GM06990 (cell line): Measurements from ENCODE around the gene CFHR5.
"Not testable (repeated sequence)": the region's sequence is repeated elsewhere in the genome, so short reads cannot be mapped to it uniquely, and the experiment has no call there.

Experiments used
- DNase-seq: peaks from one replicate; pipeline ENCODE4 v3.0.0-alpha.2; 2011; ENCODE audit not compliant: insufficient read length; ENCODE audit errors: extremely low read depth
- H3K27me3 ChIP-seq: replicated peaks from 2 replicates; pipeline ENCODE4 v1.6.0; 2011; ENCODE audit warnings: low read length; ENCODE audit not compliant: control insufficient read depth, insufficient read depth
- H3K36me3 ChIP-seq: 2 replicates; pipeline ENCODE4 v1.5.1; 2011; ENCODE audit warnings: low read length; ENCODE audit not compliant: control insufficient read depth, insufficient read depth
- H3K4me3 ChIP-seq: replicated peaks from 2 replicates; pipeline ENCODE4 v1.5.1; 2011; ENCODE audit warnings: low read depth, mild to moderate bottlenecking, control low read depth, low read length
- TF ChIP-seq, protein P1 (sequence below): IDR thresholded peaks from 2 replicates; pipeline ENCODE4 v1.5.1; 2011; ENCODE audit warnings: low read length, control low read depth, mild to moderate bottlenecking, inconsistent platforms; ENCODE audit not compliant: insufficient read depth, poor library complexity, severe bottlenecking

Gene CFHR5

GRCh38 chr1:197029749-197030148 lies 52.4 kb downstream of the CFHR5 start:
- TF ChIP-seq, protein P1, sequence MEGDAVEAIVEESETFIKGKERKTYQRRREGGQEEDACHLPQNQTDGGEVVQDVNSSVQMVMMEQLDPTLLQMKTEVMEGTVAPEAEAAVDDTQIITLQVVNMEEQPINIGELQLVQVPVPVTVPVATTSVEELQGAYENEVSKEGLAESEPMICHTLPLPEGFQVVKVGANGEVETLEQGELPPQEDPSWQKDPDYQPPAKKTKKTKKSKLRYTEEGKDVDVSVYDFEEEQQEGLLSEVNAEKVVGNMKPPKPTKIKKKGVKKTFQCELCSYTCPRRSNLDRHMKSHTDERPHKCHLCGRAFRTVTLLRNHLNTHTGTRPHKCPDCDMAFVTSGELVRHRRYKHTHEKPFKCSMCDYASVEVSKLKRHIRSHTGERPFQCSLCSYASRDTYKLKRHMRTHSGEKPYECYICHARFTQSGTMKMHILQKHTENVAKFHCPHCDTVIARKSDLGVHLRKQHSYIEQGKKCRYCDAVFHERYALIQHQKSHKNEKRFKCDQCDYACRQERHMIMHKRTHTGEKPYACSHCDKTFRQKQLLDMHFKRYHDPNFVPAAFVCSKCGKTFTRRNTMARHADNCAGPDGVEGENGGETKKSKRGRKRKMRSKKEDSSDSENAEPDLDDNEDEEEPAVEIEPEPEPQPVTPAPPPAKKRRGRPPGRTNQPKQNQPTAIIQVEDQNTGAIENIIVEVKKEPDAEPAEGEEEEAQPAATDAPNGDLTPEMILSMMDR = no peak
- DNase-seq = no peak
- H3K4me3 ChIP-seq = no peak overlapping the region
- no peaks in the 10 kb centered on the region for H3K27me3 ChIP-seq
- H3K36me3 ChIP-seq = no peaks in the 10 kb centered on the region

DNA sequence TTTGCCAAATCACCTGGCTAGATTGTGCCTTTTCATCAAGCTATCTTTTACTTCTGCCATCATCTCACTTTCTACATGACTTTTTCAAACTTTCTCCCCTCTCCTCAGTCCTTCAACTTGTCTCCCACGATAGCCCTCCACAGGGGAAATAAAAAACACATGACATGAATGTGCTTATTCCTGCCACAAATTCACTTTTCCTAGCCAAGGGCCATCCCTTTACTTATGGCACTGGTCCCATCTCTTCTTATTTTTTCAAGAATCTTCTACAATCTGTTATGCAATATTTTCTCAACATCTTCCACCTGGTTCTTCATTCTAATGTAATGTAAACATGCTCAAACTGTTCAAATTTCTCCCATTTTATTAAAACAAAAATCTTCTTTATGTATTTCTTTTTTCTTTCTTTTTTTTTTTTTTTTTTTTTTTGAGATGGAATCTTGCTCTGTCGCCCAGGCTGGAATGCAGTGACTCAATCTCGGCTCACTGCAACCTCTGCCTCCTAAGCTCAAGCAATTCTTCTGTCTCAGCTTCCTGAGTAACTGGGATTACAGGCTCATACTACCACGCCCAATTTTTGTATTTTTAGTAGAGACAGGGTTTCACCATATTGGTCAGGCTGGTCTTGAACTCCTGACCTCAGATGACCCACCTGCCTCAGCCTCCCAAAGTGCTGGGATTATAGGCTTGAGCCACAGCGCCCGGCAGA lies 57.4 kb downstream of the CFHR5 start:
- DNase-seq, H3K4me3 ChIP-seq, H3K27me3 ChIP-seq, H3K36me3 ChIP-seq: not testable (repeated sequence)

- TF ChIP-seq, protein P1 = no peak
- Histone ChIP-seq H3K27me3 (no peaks in the 10 kb centered on the region), H3K4me3 (no peak overlapping the region), H3K36me3 (no peaks in the 10 kb centered on the region)
- no peak for DNase-seq
Observed at GRCh38 chr1:197036861-197037260, 59.5 kb downstream of the CFHR5 start.

DNA sequence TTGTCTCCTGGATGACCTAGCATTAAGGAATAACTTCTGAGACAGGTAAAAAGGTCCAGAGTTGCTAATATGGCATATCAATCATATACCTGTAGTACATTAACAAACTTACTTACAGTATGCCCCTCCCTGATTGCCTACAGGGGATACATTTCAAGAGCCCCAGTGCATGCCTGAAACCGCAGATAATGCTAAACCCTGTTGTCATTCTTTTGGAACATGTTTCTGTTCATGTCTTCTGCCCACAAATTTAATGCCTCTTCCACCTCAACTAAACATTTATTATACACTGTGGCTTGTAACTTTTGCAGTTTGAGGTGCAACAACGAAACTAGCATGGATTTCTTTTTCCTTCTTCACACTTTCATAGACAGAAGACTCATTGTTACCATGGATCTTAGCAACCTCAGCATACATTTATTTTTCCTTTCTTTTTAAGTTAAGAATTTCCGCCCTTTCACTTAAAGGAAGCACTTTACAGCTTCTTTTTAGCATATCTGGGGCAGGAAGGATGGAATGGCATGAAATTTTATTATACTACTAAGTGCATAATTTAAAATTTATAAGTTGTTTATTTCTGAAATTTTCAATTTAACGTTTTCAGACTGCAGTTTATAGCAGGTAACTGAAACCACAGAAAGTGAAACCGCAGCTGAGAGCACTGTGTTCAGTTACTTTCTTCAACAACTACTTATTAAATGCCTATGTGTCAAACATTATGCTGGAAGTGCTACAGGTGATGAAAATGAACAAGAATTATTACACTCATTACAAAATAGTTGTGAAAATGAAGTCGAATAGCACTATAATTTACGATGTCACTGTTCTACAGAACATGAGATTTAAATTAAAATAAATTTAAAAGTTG lies 64.4 kb downstream of the CFHR5 start:
- H3K27me3 ChIP-seq = no peaks in the 10 kb centered on the region
- 0 out of 2 replicates have a peak overlapping the region, but pooled peaks have one; percentile 13 for H3K4me3 ChIP-seq
- no peaks in the 10 kb centered on the region for H3K36me3 ChIP-seq
- DNase-seq = peak; percentile 12
- TF ChIP-seq, protein P1 = no peak

- TF ChIP-seq, protein P1 = no peak
- no peak for DNase-seq
- no peaks in the 10 kb centered on the region for H3K27me3 ChIP-seq
Observed at GRCh38 chr1:197042676-197043341, 65.5 kb downstream of the CFHR5 start.

GRCh38 chr1:197049100-197049499 lies 71.7 kb downstream of the CFHR5 start:
- DNase-seq = no peak
- H3K4me3 ChIP-seq = no peak overlapping the region
- no peaks in the 10 kb centered on the region for H3K36me3 ChIP-seq
- H3K27me3 ChIP-seq = no peaks in the 10 kb centered on the region
- TF ChIP-seq, protein P1 = no peak

More at GRCh38 chr1:197042676-197043341, 65.5 kb downstream of the CFHR5 start:
- Histone ChIP-seq H3K36me3 (no peaks in the 10 kb centered on the region), H3K4me3 (no peak overlapping the region)
